Measurements from ENCODE around the gene SH3RF2.

- TF ChIP-seq CTCF (IDR thresholded peaks at IDR 0.05; ENCODE audit: low read length) (no peak), EZH2 (IDR thresholded peaks at IDR 0.05; ENCODE audit: borderline replicate concordance, low read length) (no peak)
Measured at GRCh38 chr5:146006470-146007190, 70.3 kb downstream of the SH3RF2 start.

Measured in OCI-LY1 (cell line).